ENCODE results near the gene DYRK2.
A peak's percentile ranks its signal among the peaks of the same experiment; 100 is the strongest.

Gene DYRK2

DNA sequence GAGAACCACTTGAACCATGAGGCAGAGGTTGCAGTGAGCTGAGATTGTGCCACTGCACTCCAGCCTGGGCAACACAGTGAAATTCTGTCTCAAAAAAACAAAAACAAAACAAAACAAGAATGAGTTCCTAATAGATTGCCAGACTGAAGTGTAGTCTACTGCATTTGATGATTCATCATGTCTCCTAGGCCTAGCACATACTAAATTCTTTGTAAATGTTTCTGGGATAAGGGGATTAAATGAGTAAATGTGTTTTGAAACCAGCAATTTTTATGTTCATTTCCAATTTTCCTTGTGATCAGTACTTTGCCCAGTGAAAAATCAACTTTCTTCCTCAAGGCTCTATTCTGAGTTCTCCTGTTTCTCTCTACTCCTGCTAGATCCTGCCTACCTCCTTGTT lies 2.9 kb upstream of the DYRK2 start:
- TF ChIP-seq, protein P1, sequence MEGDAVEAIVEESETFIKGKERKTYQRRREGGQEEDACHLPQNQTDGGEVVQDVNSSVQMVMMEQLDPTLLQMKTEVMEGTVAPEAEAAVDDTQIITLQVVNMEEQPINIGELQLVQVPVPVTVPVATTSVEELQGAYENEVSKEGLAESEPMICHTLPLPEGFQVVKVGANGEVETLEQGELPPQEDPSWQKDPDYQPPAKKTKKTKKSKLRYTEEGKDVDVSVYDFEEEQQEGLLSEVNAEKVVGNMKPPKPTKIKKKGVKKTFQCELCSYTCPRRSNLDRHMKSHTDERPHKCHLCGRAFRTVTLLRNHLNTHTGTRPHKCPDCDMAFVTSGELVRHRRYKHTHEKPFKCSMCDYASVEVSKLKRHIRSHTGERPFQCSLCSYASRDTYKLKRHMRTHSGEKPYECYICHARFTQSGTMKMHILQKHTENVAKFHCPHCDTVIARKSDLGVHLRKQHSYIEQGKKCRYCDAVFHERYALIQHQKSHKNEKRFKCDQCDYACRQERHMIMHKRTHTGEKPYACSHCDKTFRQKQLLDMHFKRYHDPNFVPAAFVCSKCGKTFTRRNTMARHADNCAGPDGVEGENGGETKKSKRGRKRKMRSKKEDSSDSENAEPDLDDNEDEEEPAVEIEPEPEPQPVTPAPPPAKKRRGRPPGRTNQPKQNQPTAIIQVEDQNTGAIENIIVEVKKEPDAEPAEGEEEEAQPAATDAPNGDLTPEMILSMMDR (IDR thresholded peaks at IDR 0.05; ENCODE audit: low read depth, low read length), result no peak
- TF ChIP-seq POLR2A (IDR thresholded peaks at IDR 0.05; ENCODE audit: extremely low read depth, insufficient read length), result no peak
- TF ChIP-seq MYC (IDR thresholded peaks at IDR 0.05; ENCODE audit: low read depth, low read length), result no peak
- TF ChIP-seq, protein P2, sequence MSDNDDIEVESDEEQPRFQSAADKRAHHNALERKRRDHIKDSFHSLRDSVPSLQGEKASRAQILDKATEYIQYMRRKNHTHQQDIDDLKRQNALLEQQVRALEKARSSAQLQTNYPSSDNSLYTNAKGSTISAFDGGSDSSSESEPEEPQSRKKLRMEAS (IDR thresholded peaks at IDR 0.05; ENCODE audit: low read depth, low read length), result no peak
- H3K4me3 ChIP-seq (ENCODE audit: low read depth, low read length), result no peak overlapping the region
- DNase-seq (ENCODE audit: low read depth), result no peak

- DNase-seq (ENCODE audit: low read depth), result no peak
- no peak for TF ChIP-seq MYC (IDR thresholded peaks at IDR 0.05; ENCODE audit: low read depth, low read length)
- TF ChIP-seq, protein P1 (IDR thresholded peaks at IDR 0.05; ENCODE audit: low read depth, low read length), result no peak
- TF ChIP-seq POLR2A (IDR thresholded peaks at IDR 0.05; ENCODE audit: extremely low read depth, insufficient read length), result no peak
- TF ChIP-seq, protein P2 (IDR thresholded peaks at IDR 0.05; ENCODE audit: low read depth, low read length), result no peak
- no peak overlapping the region for H3K4me3 ChIP-seq (ENCODE audit: low read depth, low read length)
Measured at GRCh38 chr12:67646775-67647174, 1.8 kb upstream of the DYRK2 start.

- TF ChIP-seq MYC (IDR thresholded peaks at IDR 0.05; ENCODE audit: low read depth, low read length), result no peak
- DNase-seq (ENCODE audit: low read depth), result no peak
- H3K4me3 ChIP-seq (ENCODE audit: low read depth, low read length), result no peak overlapping the region
Measured at GRCh38 chr12:67647181-67647798, 1.3 kb upstream of the DYRK2 start.

DNA sequence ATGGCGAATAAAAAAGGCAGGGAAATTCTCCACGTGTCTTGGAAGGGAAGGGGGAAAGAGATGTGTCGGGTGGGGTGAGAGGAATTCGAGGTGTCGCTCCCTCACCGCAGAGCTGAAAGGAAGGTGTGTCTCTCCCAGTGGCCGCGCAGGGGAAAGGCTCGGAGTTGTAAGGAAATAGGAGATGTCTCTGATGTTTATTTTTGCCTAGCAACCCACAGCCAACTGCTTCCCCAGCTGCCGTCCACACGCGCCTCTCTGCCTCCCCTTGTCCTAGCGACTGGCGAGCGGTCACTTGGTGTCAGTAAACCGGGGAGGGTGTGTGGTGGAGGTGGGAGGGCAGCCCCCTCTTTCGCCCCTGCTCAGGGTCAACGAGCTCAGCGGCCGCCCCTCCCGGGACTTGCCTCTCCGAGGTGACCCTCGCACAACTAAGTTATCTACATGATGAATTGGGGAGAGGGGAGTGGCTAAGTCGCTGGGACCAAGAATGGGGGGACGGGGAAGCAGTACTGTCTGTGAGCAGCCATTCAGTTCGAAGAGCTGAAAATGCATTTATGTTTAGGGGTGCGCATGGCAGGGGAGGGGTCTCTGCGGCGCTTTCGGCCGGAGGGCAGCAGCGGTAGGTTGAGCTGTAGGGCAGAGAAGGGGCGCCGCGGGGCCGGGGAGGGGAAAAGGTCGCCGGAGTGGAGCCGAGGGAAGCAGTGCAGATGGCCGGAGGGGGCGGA lies 585 bp upstream of the DYRK2 start:
- TF ChIP-seq, protein P1 (IDR thresholded peaks at IDR 0.05; ENCODE audit: low read depth, low read length), result peak; percentile 3
- TF ChIP-seq, protein P2 (IDR thresholded peaks at IDR 0.05; ENCODE audit: low read depth, low read length), result no peak
- DNase-seq (ENCODE audit: low read depth), result peak; percentile 66
- peak overlapping the region; percentile 66 for H3K4me3 ChIP-seq (ENCODE audit: low read depth, low read length)

DNA sequence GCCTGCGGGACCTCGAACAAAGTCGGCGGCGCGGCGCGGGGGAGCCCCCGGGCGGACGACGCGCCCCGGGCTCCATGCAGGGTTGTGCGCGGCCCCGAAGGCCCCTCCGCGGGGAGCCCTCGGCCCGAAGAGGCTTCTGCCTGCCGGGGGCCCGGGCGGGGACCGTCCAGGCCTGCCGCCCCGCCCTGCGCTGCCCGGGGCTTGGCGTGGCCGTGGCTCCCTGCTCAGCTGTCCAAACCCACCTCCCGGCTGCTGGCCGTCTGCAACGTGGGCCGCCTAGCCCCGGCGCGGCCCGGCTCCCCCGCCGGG lies 670 bp downstream of the DYRK2 start:
- H3K4me3 ChIP-seq (ENCODE audit: low read depth, low read length), result peak overlapping the region; percentile 71
- no peak for DNase-seq (ENCODE audit: low read depth)
- no peak for TF ChIP-seq POLR2A (IDR thresholded peaks at IDR 0.05; ENCODE audit: extremely low read depth, insufficient read length)
- TF ChIP-seq, protein P2 (IDR thresholded peaks at IDR 0.05; ENCODE audit: low read depth, low read length), result no peak
- TF ChIP-seq MYC (IDR thresholded peaks at IDR 0.05; ENCODE audit: low read depth, low read length), result no peak
- TF ChIP-seq, protein P1 (IDR thresholded peaks at IDR 0.05; ENCODE audit: low read depth, low read length), result no peak

GRCh38 chr12:67649570-67650387 lies 1.2 kb downstream of the DYRK2 start:
- DNase-seq (ENCODE audit: low read depth), result peak; percentile 52
- 0 out of 2 replicates have a peak, but pooled peaks have one; percentile 19 for TF ChIP-seq MYC (IDR thresholded peaks at IDR 0.05; ENCODE audit: low read depth, low read length)
- TF ChIP-seq, protein P2 (IDR thresholded peaks at IDR 0.05; ENCODE audit: low read depth, low read length), result peak; percentile 63
- TF ChIP-seq, protein P1 (IDR thresholded peaks at IDR 0.05; ENCODE audit: low read depth, low read length), result no peak
- H3K4me3 ChIP-seq (ENCODE audit: low read depth, low read length), result peak overlapping the region; percentile 71
